HL-60 (cell line): ENCODE data around the gene CCS.

Experiments used
- DNase-seq, 2 experiments: peaks; one replicate each; pipeline ENCODE4 v3.0.0-alpha.2; 2010 to 2020; ENCODE audit warnings: low read depth in 1 of 2, low spot score in 1 of 2
- H3K27ac ChIP-seq: fragments of 250-450 bp; sonication (Bioruptor Pico); replicated peaks from 2 replicates; pipeline ENCODE4 v1.5.1; 2020; ENCODE audit warnings: mild to moderate bottlenecking, moderate library complexity
- H3K27me3 ChIP-seq: fragments of 250-450 bp; sonication (Bioruptor Pico); 2 replicates; pipeline ENCODE4 v1.5.1; 2021; ENCODE audit warnings: mild to moderate bottlenecking, moderate library complexity; ENCODE audit not compliant: insufficient read depth, poor library complexity, severe bottlenecking
- H3K4me3 ChIP-seq: replicated peaks from 2 replicates; pipeline ENCODE4 v1.5.1; 2011; ENCODE audit warnings: mild to moderate bottlenecking, control low read depth, low read length; ENCODE audit not compliant: insufficient read depth
- CTCF ChIP-seq: IDR thresholded peaks from one replicate; pipeline ENCODE4 v1.5.1; 2011; ENCODE audit warnings: low read length, control low read depth, inconsistent platforms; ENCODE audit not compliant: insufficient read depth
- GABPA ChIP-seq: IDR thresholded peaks from 2 replicates; pipeline ENCODE4 v1.6.1; 2012; ENCODE audit warnings: low read depth
- POLR2AphosphoS5 ChIP-seq: IDR thresholded peaks from 2 replicates; pipeline ENCODE4 v1.6.1; 2012; ENCODE audit warnings: low read depth
- REST ChIP-seq: IDR thresholded peaks from 2 replicates; pipeline ENCODE4 v1.6.1; 2012; ENCODE audit warnings: low read depth; ENCODE audit not compliant: insufficient replicate concordance
- SPI1 ChIP-seq: IDR thresholded peaks from 2 replicates; pipeline ENCODE4 v1.6.1; 2012; ENCODE audit warnings: low read depth, mild to moderate bottlenecking, borderline replicate concordance

Gene CCS

GRCh38 chr11:66629356-66629755 is 36.4 kb downstream of the CCS start:
- DNase-seq: no peak
- Histone ChIP-seq H3K27ac (no peak overlapping the region), H3K4me3 (no peak overlapping the region), H3K27me3 (no peaks in the 10 kb centered on the region)
- TF ChIP-seq CTCF: no peak
- no peak for TF ChIP-seq GABPA
- no peak for TF ChIP-seq SPI1
- TF ChIP-seq REST: no peak
- no peak for TF ChIP-seq POLR2AphosphoS5

GRCh38 chr11:66631883-66632282 is 38.9 kb downstream of the CCS start:
- Histone ChIP-seq H3K27me3 (no peaks in the 10 kb centered on the region), H3K4me3 (no peak overlapping the region), H3K27ac (no peak overlapping the region)
- TF ChIP-seq POLR2AphosphoS5 (no peak), SPI1 (no peak), GABPA (no peak), CTCF (no peak), REST (no peak)
- no peak for DNase-seq

GRCh38 chr11:66632952-66633351 is 40.0 kb downstream of the CCS start:
- no peak for TF ChIP-seq REST
- no peak for TF ChIP-seq SPI1
- no peak for TF ChIP-seq CTCF
- TF ChIP-seq GABPA: no peak
- TF ChIP-seq POLR2AphosphoS5: no peak
- Histone ChIP-seq H3K4me3 (no peak overlapping the region), H3K27me3 (no peaks in the 10 kb centered on the region), H3K27ac (no peak overlapping the region)
- no peak for DNase-seq
